ENCODE measurements around the gene SEPTIN12.
"Not testable (repeated sequence)": the region's sequence is repeated elsewhere in the genome, so short reads cannot be mapped to it uniquely, and the experiment has no call there.

SEPTIN12 gene

DNA sequence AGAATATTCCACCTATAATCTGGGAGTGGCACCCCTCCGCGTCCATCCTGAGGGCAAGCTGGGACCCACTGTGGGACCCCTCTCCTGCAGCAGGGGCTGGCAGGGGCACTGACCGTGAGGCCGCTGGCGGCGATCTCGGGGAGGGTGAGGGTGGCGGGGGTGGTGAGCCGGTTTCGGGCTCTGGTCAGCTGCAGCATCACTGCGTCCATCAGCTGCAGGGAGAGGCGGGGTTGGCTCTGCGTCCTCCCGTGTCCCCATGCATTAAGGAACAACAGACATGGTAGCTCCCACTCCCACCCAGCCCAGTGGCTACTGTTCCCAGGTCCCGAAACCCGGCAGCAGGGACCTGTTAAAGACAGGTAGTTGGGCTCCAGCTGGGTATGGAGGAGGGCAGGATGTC, 10.3 kb upstream of the SEPTIN12 start:
- no peak overlapping the region for H3K27ac Mint-ChIP-seq
- H3K4me3 Mint-ChIP-seq: no peak overlapping the region
- no peaks in the 10 kb centered on the region for H3K36me3 Mint-ChIP-seq
- H3K27me3 Mint-ChIP-seq: no peaks in the 10 kb centered on the region
- CTCF ChIA-PET: no interaction called here
- no peak for DNase-seq
- no peaks in the 10 kb centered on the region for H3K9me3 Mint-ChIP-seq
- peaks cover 22% of the 10 kb centered on the region for H3K4me1 Mint-ChIP-seq

DNA sequence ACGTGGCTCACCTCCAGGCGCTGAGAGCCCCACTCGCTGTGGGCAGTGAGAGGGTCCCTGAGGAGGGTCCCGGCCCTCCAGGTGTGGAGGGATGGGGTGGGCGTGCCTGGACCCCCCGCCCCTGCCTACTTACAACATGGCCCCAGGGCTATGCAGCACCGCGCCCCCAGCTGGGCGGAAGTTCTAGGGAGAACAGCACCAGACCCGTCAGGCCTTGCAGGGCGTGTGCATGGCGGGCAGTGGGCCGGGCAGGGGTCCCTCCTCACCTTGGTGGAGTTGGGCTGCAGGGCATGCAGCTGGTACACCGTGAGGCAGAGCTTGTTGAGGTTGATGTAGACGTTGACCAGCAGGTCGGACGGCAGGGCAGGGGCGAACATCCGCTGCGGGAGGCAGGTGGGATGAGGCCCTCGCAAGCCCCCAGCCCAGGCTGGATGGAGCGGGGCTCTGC, 9.7 kb upstream of the SEPTIN12 start:
- peaks cover 15% of the 10 kb centered on the region for H3K4me1 Mint-ChIP-seq
- no peaks in the 10 kb centered on the region for H3K9me3 Mint-ChIP-seq
- H3K27me3 Mint-ChIP-seq: no peaks in the 10 kb centered on the region
- no peak for DNase-seq
- CTCF ChIA-PET: no interaction called here
- no peaks in the 10 kb centered on the region for H3K36me3 Mint-ChIP-seq
- H3K4me3 Mint-ChIP-seq: no peak overlapping the region
- H3K27ac Mint-ChIP-seq: no peak overlapping the region

DNA sequence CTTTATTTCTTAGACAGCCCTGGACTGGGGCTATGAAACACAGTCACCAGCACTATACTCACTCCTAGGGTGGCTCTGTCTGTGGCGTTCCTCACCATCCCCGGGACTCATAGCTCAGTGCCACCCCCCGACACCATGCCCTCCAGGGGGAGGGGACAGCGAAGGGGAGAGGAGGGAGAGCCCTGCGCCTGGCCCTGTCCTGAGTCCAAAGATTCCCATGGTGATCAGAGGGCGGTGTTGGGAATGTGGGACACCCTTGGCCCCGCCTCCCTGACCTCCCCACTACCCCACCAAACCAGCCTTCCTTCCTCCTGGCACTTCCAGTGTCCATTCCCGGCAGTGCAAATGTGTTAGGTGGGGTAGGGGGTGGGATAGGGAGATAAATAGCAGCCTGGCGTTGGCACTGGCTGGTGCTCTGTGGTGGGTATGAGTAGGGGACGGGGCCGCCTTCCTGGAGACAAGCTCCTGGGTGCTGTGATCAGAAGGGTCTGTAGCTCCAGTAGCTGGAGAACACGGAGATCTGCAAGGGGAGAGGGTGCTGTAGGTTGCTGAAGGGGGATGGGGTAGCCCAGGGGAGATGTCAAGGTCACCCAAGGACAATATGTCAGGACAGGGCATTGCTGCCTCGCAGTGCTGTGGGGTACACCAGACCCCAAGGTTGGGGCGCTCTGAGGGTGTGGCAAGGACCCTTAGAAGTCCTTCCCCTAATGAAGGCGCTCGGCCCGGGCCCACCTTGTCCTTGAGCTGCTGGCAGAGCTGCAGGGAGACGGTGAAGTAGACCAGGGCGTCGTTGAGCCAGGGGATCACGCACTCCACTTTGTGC, 9.0 kb upstream of the SEPTIN12 start:
- no peak overlapping the region for H3K27ac Mint-ChIP-seq
- no peaks in the 10 kb centered on the region for H3K36me3 Mint-ChIP-seq
- H3K9me3 Mint-ChIP-seq: no peaks in the 10 kb centered on the region
- peaks cover 15% of the 10 kb centered on the region for H3K4me1 Mint-ChIP-seq
- H3K4me3 Mint-ChIP-seq: no peak overlapping the region
- CTCF ChIA-PET: no interaction called here
- no peaks in the 10 kb centered on the region for H3K27me3 Mint-ChIP-seq
- DNase-seq: no peak

DNA sequence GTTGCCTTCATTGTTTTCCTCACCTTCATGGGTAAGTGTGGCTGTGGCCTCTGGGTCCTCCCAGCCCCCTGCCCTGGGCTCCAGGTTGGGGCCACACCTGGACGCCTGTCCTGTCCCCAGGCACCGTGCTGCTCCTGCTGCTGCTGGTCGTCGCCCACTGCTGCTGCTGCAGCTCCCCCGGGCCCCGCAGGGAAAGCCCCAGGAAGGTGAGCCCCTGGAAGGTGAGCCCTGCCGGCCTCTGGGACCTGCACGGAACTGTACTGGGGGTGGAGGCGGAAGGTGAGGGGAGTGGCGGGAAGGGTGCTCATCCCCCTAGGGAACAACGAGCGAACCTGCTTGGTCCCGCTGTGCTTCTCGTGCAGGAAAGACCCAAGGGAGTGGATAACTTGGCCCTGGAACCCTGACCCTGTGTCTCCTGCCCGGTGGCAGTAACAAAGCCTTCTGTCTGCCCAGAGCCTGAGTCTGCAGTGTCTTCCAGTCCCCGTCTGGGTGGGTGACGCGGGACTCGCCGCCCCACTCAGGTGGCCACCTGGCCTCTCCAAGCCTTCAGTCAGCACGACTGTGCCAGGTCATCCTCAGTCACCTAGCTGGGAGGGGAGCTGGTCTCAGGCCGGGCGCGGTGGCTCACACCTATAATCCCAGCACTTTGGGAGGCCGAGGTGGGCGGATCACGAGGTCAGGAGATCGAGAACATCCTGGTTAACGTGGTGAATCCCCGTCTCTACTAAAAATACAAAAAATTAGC, 7.9 kb upstream of the SEPTIN12 start:
- CTCF ChIA-PET: no interaction called here
- no peaks in the 10 kb centered on the region for H3K27me3 Mint-ChIP-seq
- DNase-seq: no peak
- H3K9me3 Mint-ChIP-seq: no peaks in the 10 kb centered on the region
- no peaks in the 10 kb centered on the region for H3K36me3 Mint-ChIP-seq
- no peak overlapping the region for H3K27ac Mint-ChIP-seq
- peaks cover 11% of the 10 kb centered on the region for H3K4me1 Mint-ChIP-seq
- H3K4me3 Mint-ChIP-seq: no peak overlapping the region

DNA sequence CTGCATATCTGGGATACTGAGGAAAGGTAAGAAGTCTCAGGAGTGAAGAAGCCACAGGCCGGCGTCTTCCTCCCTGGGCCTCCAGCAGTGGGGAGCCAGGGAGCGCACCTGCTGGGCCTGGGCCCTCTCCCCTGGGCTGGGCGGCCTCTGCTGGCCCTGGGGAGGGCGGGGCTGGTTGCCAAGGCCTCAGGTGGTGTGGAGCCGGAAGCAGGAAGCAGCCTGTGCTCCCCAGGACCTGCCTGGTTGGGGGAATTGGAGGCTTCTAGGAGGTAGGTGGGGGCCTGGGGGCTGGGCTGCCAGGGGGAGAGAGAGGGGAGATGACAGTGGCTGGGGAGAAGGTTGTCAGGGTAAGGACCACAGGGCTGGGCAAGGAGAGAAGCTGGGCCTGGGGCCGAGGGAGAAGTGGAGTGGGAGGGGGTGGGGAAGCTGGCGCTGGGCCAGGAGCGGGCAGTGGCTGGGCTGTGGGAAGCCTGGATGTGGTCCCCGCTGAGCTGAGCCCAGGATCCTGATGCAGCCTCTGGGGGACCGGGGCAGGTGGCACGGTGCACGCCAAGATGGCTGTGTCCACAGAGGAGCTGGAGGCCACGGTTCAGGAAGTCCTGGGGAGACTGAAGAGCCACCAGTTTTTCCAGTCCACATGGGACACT, 7.2 kb upstream of the SEPTIN12 start, which contains the start of gene SMIM22:
SMIM22 (plus strand) TSS at position 189 of the 647 bp plus-strand sequence; CDS start at position 555, 366 bp downstream.
- Mint-ChIP-seq H3K4me3 (no peak within 1 kb of the TSS), H3K36me3 (no peaks in the 10 kb centered on the region), H3K27ac (no peak within 1 kb of the TSS), H3K9me3 (no peaks in the 10 kb centered on the region), H3K27me3 (peaks cover 3% of the 10 kb centered on the region), H3K4me1 (peaks cover 8% of the 10 kb centered on the region)
- CTCF ChIA-PET: no interaction called here
- no peak for DNase-seq

DNA sequence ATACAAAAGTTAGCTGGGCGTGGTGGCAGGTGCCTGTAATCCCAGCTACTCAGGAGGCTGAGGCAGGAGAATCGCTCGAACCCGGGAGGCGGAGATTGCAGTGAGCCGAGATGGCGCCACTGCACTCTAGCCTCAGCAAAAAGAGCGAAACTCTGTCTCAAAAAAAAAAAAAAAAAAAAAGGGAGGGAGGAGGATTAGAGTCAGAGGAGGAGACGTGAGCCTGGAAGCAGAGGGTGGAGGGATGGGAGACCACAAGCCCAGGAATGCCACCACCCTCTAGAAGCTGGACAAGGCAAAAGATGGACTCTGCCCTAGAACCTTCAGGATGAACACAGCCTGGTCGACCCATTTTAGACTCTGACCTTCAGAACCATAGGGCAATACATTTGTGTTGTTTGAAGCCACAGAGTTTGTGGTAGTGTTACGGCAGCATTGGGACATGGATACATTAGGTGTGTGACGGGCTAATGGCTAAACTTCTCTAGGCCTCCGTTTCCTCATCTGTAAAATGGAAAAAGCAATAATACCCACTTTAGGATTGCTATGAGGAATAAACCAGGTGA, 4.9 kb upstream of the SEPTIN12 start:
- CTCF ChIA-PET: no interaction called here
- Mint-ChIP-seq H3K4me1 (peaks cover 7% of the 10 kb centered on the region), H3K4me3 (no peak overlapping the region), H3K9me3 (no peaks in the 10 kb centered on the region), H3K27ac (no peak overlapping the region), H3K36me3 (no peaks in the 10 kb centered on the region), H3K27me3 (peaks cover 8% of the 10 kb centered on the region)
- DNase-seq: no peak

DNA sequence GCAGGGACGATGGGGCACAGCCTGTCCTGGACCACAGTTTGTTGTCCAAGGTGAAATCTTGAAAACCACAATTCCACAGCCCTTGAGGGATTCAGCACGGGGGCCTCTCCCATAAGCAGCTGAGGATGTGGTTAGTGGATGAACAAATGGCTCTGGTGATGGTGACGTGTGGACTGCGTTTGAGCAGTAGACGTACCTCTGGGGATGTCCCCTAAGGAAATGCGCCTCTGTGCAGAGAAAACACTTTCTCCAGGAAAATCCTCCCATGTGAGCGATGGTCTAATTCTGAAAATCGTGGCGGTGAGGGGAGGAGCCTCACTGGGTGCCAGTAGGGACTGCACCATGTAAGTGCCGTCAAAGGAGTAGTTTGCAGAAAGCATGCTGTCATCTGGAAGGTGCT, 2.7 kb upstream of the SEPTIN12 start:
- CTCF ChIA-PET: no interaction called here
- H3K9me3 Mint-ChIP-seq: no peaks in the 10 kb centered on the region
- no peaks in the 10 kb centered on the region for H3K36me3 Mint-ChIP-seq

DNA sequence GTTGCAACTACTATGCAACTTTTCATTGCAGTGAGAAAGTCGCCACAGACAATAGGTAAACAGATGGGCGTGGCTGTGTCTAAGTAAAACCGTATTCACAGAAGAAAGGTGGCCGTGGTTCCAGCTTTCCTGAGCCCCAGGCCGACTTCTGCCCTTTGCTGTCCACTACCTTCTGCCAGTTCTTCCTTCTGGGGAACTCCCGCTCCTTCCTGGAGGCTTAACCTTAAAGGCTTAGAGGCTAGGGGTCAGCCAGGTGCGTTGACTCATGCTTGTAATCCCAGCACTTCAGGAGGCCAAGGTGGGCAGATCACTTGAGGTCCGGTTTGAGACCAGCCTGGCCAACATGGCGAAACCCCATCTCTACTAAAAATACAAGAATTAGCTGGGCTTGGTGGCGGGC, 2.1 kb upstream of the SEPTIN12 start:
- Mint-ChIP-seq H3K9me3 (no peaks in the 10 kb centered on the region), H3K27ac (no peak overlapping the region), H3K4me1 (peaks cover 7% of the 10 kb centered on the region), H3K27me3 (peaks cover 8% of the 10 kb centered on the region), H3K36me3 (no peaks in the 10 kb centered on the region), H3K4me3 (no peak overlapping the region)
- CTCF ChIA-PET: no interaction called here
- no peak for DNase-seq

More for the DNA sequence above, 2.7 kb upstream of the SEPTIN12 start:
- Mint-ChIP-seq H3K4me3 (no peak overlapping the region), H3K4me1 (peaks cover 7% of the 10 kb centered on the region), H3K27me3 (peaks cover 8% of the 10 kb centered on the region), H3K27ac (no peak overlapping the region)
- DNase-seq: no peak

DNA sequence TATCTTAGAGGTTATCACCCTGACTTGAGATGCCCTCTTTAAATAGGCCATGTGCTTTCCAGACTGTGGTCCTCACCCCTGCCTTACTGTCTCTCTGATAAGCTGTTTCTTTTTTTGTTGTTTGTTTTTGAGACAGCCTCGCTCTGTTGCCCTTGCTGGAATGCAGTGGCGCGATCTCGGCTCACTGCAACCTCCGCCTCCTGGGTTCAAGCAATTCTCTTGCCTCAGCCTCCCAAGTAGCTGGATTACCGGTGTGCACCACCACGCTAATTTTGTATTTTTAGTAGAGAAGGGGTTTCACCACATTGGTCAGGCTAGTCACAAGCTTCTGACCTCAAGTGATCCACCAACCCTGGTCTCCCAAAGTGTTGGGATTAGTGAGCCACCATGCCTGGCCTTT, 765 bp upstream of the SEPTIN12 start:
- no peaks in the 10 kb centered on the region for H3K36me3 Mint-ChIP-seq
- no peak overlapping the region for H3K4me3 Mint-ChIP-seq
- CTCF ChIA-PET: interaction anchor here (0.7 kb wide), 1 partner anchor 281 kb away, joined by 3 read pairs; no protein-coding TSS in a partner anchor
- no peak for DNase-seq
- H3K9me3 Mint-ChIP-seq: no peaks in the 10 kb centered on the region
- H3K27me3 Mint-ChIP-seq: peaks cover 11% of the 10 kb centered on the region
- H3K27ac Mint-ChIP-seq: no peak overlapping the region
- peaks cover 7% of the 10 kb centered on the region for H3K4me1 Mint-ChIP-seq

DNA sequence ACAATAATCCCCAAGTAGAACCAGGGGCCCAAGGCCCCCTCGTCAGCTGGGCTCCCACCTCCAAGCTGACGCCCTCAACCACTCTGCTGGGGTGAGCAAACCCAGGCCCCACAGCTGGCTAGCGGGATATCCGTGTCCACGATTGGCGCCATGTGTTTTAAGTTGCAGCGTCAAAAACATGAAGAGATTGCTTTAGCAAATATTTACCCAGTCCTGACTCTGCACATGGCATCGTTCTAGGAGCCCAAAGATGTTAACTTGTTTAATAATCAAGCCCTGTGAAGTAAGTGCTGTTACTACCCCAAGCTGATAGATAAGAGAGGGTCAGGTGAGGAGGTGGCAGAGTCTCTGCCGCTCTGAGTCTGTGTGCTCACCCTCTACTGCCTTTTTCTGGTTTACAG, 344 bp upstream of the SEPTIN12 start:
- peaks cover 7% of the 10 kb centered on the region for H3K4me1 Mint-ChIP-seq
- CTCF ChIA-PET: interaction anchor here (0.6 to 0.7 kb wide), 2 partner anchors 87 to 280 kb away, joined by 3 read pairs; no protein-coding TSS in a partner anchor
- DNase-seq: no peak
- H3K4me3 Mint-ChIP-seq: no peak overlapping the region
- no peak overlapping the region for H3K27ac Mint-ChIP-seq
- no peaks in the 10 kb centered on the region for H3K36me3 Mint-ChIP-seq
- H3K27me3 Mint-ChIP-seq: peaks cover 12% of the 10 kb centered on the region
- H3K9me3 Mint-ChIP-seq: no peaks in the 10 kb centered on the region

DNA sequence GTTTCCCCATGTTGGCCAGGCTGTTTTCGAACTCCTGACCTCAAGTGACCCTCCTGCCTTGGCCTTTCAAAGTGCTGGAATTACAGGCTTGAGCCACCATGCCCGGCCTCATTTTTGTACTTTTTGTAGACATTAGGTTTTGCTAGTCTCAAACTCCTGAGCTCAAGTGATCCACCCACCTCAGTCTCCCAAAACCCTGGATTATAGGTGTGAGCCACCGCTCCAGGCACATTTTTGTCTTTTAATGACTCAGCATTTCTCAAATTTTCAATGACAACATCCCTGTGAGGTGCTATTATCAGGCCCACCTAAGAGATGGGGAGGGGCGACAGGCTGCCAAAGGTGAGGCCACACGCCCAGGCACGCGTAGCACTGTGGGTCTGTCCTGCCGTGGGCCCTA, 1.1 kb downstream of the SEPTIN12 start:
- no peak overlapping the region for H3K4me3 Mint-ChIP-seq
- no peaks in the 10 kb centered on the region for H3K36me3 Mint-ChIP-seq
- peaks cover 12% of the 10 kb centered on the region for H3K27me3 Mint-ChIP-seq
- peaks cover 7% of the 10 kb centered on the region for H3K4me1 Mint-ChIP-seq
- no peak overlapping the region for H3K27ac Mint-ChIP-seq
- DNase-seq: no peak
- CTCF ChIA-PET: no interaction called here
- no peaks in the 10 kb centered on the region for H3K9me3 Mint-ChIP-seq

DNA sequence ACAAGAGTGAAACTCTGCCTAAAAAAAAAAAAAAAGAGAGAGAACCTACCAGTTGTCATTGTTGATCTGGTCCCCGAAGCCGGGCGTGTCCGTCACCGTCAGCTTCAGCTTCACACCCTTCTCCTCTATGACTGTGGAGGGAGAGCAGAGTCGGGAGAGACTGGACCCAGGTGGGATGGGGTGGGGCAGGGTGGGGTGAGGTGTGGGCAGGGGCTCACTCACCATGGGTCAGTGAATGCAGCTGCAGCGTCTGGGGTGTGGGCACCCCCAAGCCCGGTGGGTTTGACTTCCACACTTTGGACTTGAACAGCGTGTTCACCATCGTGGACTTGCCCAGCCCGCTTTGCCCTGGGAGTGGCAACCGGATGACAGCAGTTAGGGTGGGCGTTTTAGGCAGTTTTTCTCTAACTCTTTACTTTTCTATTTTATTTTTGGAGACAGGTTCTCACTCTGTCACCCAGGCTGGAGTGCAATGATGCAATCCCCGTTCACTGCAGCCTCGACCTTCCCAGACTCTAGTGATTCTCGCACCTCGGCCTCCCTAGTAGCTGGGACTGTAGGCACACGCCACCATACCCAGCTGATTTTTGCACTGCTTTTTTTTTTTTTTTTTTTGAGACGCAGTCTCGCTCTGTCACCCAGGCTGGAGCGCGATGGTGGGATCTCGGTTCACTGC, 2.2 kb downstream of the SEPTIN12 start:
- Mint-ChIP-seq H3K4me1 (peaks cover 3% of the 10 kb centered on the region), H3K36me3 (no peaks in the 10 kb centered on the region), H3K27me3 (peaks cover 11% of the 10 kb centered on the region), H3K4me3 (no peak overlapping the region), H3K9me3 (no peaks in the 10 kb centered on the region), H3K27ac (peak overlapping the region; percentile 45)
- no peak for DNase-seq
- CTCF ChIA-PET: no interaction called here

DNA sequence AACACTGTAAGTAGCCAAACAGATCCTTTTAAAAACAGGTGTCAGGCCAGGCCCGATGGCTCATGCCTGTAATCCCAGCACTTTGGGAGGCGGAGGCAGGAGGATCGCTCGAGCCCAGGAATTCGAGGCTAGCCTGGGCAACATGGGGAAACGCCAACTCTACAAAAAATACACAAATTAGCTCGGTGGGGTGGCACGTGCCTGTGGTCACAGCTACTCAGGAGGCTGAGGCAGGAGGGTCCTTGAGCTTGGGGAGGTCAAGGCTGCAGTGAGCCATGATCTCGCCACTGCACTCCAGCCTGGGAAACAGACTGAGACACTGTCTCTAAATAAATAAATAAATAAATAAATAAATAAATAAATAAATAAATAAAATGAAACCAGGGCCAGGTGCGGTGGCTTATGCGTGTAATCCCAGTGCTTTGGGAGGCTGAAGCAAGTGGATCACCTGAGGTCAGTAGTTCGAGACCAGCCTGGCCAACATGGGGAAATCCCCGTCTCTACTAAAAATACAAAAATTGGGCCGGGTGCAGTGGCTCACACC, 3.6 kb downstream of the SEPTIN12 start:
- H3K36me3 Mint-ChIP-seq, CTCF ChIA-PET, H3K4me3 Mint-ChIP-seq, H3K4me1 Mint-ChIP-seq, H3K27me3 Mint-ChIP-seq, H3K27ac Mint-ChIP-seq, DNase-seq, H3K9me3 Mint-ChIP-seq: not testable (repeated sequence)

DNA sequence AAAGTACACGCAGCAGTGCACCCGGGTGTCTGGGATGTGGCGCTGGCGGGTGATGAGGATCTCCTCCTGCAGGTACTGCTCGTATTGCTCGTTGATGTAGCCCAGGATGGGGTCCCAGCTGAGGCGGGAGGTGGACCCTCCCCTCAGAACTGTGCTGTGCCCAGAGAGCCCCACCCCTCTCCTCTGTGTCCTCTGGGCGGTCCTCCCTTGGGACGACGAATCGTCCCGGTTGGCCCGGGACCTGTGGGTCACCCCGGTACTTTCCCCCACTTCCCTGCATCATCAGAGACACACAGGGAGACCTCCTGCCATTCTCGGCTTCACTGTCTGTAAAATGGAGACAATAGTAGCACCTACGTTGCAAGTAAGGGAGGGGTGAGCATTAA, 4.2 kb downstream of the SEPTIN12 start:
- no peak overlapping the region for H3K4me3 Mint-ChIP-seq
- CTCF ChIA-PET: no interaction called here
- no peaks in the 10 kb centered on the region for H3K4me1 Mint-ChIP-seq
- no peaks in the 10 kb centered on the region for H3K36me3 Mint-ChIP-seq
- no peaks in the 10 kb centered on the region for H3K9me3 Mint-ChIP-seq
- H3K27me3 Mint-ChIP-seq: peaks cover 4% of the 10 kb centered on the region
- no peak overlapping the region for H3K27ac Mint-ChIP-seq
- DNase-seq: no peak

Measured in activated naive CD4-positive, alpha-beta T cell treated with anti-CD3 and anti-CD28 coated beads, Interleukin-2, amount 10 ng/mL, durations not matched to agents 7 days and 5 days (primary cell).